HepG2 (cell line): ENCODE measurements around the gene HID1.

Source experiments
- ATF2 ChIP-seq: sonication (generic); formaldehyde crosslinking; IDR thresholded peaks from 2 replicates; pipeline ENCODE4 v1.4.0; 2020; ENCODE audit warnings: missing genetic modification reagents
- ATF7 ChIP-seq, 2 experiments: fragments of 450-650 bp in 1 of 2; sonication (generic) in 1 of 2; formaldehyde crosslinking in 1 of 2; IDR thresholded peaks; 2 replicates each; pipeline versions ENCODE4 v1.4.0 to v1.6.1; 2016 to 2020; ENCODE audit warnings: antibody characterized with exemption in 1 of 2, mild to moderate bottlenecking in 1 of 2, missing genetic modification reagents in 1 of 2
- CEBPZ ChIP-seq: IDR thresholded peaks from 2 replicates; pipeline ENCODE4 v1.6.1; 2012; ENCODE audit warnings: low read length, improper control_type of control experiment
- EZH2 ChIP-seq: conservative IDR thresholded peaks from 2 replicates; pipeline ENCODE4 v1.6.1; 2012; ENCODE audit warnings: mild to moderate bottlenecking, low read depth, low read length, moderate library complexity
- FOXP1 ChIP-seq, 2 experiments: fragments of 450-650 bp in 1 of 2; IDR thresholded peaks; 2 replicates each; pipeline ENCODE4 v1.6.1; 2017 to 2018; ENCODE audit warnings: antibody characterized with exemption in 1 of 2
- ZBTB21 ChIP-seq: sonication (generic); formaldehyde crosslinking; IDR thresholded peaks from 2 replicates; pipeline ENCODE4 v1.4.0; 2020; ENCODE audit warnings: missing genetic modification reagents
- ZNF101 ChIP-seq: sonication (generic); formaldehyde crosslinking; IDR thresholded peaks from 2 replicates; pipeline ENCODE4 v1.4.0; 2020; ENCODE audit warnings: mild to moderate bottlenecking, low read depth, missing genetic modification reagents, borderline replicate concordance
- ZNF124 ChIP-seq: sonication (generic); formaldehyde crosslinking; IDR thresholded peaks from 2 replicates; pipeline ENCODE4 v1.4.0; 2020; ENCODE audit warnings: missing genetic modification reagents
- ZNF280B ChIP-seq: sonication (generic); formaldehyde crosslinking; IDR thresholded peaks from 2 replicates; pipeline ENCODE4 v1.5.0; 2020; ENCODE audit warnings: missing genetic modification reagents, mild to moderate bottlenecking, borderline replicate concordance
- ZNF331 ChIP-seq: sonication (generic); formaldehyde crosslinking; IDR thresholded peaks from 2 replicates; pipeline ENCODE4 v1.4.0; 2020; ENCODE audit warnings: missing genetic modification reagents
- ZNF609 ChIP-seq: sonication (generic); formaldehyde crosslinking; IDR thresholded peaks from 2 replicates; pipeline ENCODE4 v1.4.0; 2020; ENCODE audit warnings: mild to moderate bottlenecking, missing genetic modification reagents, borderline replicate concordance
- ZSCAN30 ChIP-seq: sonication (generic); formaldehyde crosslinking; IDR thresholded peaks from 2 replicates; pipeline ENCODE4 v1.5.0; 2020; ENCODE audit warnings: mild to moderate bottlenecking, missing genetic modification reagents

GRCh38 chr17:74960570-74961342 is 11.8 kb downstream of the HID1 start:
- TF ChIP-seq ZNF280B (CRISPR knock-in tag) = peak; percentile 96
- TF ChIP-seq ATF7 (IDR thresholded peaks at IDR 0.05) = no peak
- 0 out of 2 replicates have a peak, but pooled peaks have one; percentile 44 for TF ChIP-seq ATF7 (CRISPR knock-in tag; IDR thresholded peaks at IDR 0.05)
- no peak for TF ChIP-seq EZH2
- TF ChIP-seq ZSCAN30 (CRISPR knock-in tag) = no peak
- TF ChIP-seq ZNF331 (CRISPR knock-in tag) = peak; percentile 83
- 0 out of 2 replicates have a peak, but pooled peaks have one; percentile 25 for TF ChIP-seq ZNF101
- peak; percentile 48 for TF ChIP-seq ZNF609 (CRISPR knock-in tag)
- no peak for TF ChIP-seq FOXP1 (IDR thresholded peaks at IDR 0.05)
- TF ChIP-seq FOXP1 (CRISPR knock-in tag; IDR thresholded peaks at IDR 0.05) = no peak; the same call in 1 of the 2 replicates
- TF ChIP-seq ZBTB21 (CRISPR knock-in tag) = peak; percentile 27; the same call in 1 of the 2 replicates
- peak; percentile 74; the same call in 1 of the 2 replicates for TF ChIP-seq ZNF124 (CRISPR knock-in tag)
- TF ChIP-seq ATF2 (CRISPR knock-in tag) = no peak; the same call in 1 of the 2 replicates
- TF ChIP-seq CEBPZ = no peak
